ENCODE results near the gene GALNT2. TPM values are rescaled to one million over a fixed set of nuclear protein-coding genes. Genes with fewer than 3 reads are reported as not detected.

Gene GALNT2
- polyA plus RNA-seq, 1 of the 3 experiments (the other 2 are of a cell fraction): 118 TPM

DNA sequence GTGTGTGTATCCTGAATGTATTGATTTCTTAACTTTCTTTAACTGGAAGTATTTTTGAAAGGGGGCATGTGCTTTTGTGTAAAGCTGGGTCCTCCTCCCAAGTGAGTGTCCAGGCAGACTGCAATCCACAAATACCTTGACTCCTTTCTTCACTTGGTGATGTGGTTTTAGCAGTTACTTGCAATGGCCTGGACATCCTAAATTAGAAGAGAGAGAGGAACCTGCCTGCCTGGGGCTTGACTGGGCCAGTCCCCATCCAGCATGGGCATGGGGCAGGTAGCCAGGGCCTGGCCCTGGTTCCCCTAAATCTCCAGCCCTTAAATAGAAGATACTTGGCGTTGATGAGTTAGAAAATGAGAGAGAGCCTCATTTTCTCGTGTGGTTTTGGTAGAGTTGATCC, 199.4 kb downstream of the GALNT2 start:
- H4K20me1 ChIP-seq (ENCODE audit: insufficient read depth): no peaks in the 10 kb centered on the region
- H3K4me1 ChIP-seq (ENCODE audit: control insufficient read depth in 1 of 2, insufficient read depth in 2 of 2, low read depth in 1 of 2, low read length in 1 of 2): peaks cover 9 to 35% of the 10 kb centered on the region in 2 experiments; a peak in 3 of 4 replicates
- CTCF ChIA-PET: interaction anchor here (1.1 to 1.8 kb wide), 3 partner anchors 22 to 605 kb away, joined by 4 to 5 read pairs (median 5); no protein-coding TSS in a partner anchor
- POLR2A ChIA-PET: no interaction called here
- H3F3A ChIP-seq (replicated peaks; ENCODE audit: insufficient read depth): no peaks in the 10 kb centered on the region
- no peak overlapping the region for H2AFZ ChIP-seq (ENCODE audit: low read depth)
- TF ChIP-seq JUND (IDR thresholded peaks at IDR 0.05) (no peak), GABPA (IDR thresholded peaks at IDR 0.05; ENCODE audit: low read depth) (no peak), MEF2A (IDR thresholded peaks at IDR 0.05; ENCODE audit: borderline replicate concordance, low read depth) (no peak), RAD21 (IDR thresholded peaks at IDR 0.05; ENCODE audit: low read length) (no peak), MXI1 (IDR thresholded peaks at IDR 0.05; ENCODE audit: low read depth, low read length) (no peak), YY1 (IDR thresholded peaks at IDR 0.05; ENCODE audit: low read depth) (no peak), FOXM1 (IDR thresholded peaks at IDR 0.05; ENCODE audit: low read depth) (no peak), TAF1 (IDR thresholded peaks at IDR 0.05; ENCODE audit: borderline replicate concordance, low read depth, low read length) (no peak), SIN3A (IDR thresholded peaks at IDR 0.05; ENCODE audit: borderline replicate concordance, low read depth, low read length) (no peak), TCF12 (IDR thresholded peaks at IDR 0.05) (no peak), RXRA (IDR thresholded peaks at IDR 0.05; ENCODE audit: borderline replicate concordance, low read depth) (no peak)
- TF ChIP-seq, protein P1, sequence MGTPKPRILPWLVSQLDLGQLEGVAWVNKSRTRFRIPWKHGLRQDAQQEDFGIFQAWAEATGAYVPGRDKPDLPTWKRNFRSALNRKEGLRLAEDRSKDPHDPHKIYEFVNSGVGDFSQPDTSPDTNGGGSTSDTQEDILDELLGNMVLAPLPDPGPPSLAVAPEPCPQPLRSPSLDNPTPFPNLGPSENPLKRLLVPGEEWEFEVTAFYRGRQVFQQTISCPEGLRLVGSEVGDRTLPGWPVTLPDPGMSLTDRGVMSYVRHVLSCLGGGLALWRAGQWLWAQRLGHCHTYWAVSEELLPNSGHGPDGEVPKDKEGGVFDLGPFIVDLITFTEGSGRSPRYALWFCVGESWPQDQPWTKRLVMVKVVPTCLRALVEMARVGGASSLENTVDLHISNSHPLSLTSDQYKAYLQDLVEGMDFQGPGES (IDR thresholded peaks at IDR 0.05; ENCODE audit: low read depth, low read length): no peak
- TF ChIP-seq, protein P2, sequence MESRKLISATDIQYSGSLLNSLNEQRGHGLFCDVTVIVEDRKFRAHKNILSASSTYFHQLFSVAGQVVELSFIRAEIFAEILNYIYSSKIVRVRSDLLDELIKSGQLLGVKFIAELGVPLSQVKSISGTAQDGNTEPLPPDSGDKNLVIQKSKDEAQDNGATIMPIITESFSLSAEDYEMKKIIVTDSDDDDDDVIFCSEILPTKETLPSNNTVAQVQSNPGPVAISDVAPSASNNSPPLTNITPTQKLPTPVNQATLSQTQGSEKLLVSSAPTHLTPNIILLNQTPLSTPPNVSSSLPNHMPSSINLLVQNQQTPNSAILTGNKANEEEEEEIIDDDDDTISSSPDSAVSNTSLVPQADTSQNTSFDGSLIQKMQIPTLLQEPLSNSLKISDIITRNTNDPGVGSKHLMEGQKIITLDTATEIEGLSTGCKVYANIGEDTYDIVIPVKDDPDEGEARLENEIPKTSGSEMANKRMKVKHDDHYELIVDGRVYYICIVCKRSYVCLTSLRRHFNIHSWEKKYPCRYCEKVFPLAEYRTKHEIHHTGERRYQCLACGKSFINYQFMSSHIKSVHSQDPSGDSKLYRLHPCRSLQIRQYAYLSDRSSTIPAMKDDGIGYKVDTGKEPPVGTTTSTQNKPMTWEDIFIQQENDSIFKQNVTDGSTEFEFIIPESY (IDR thresholded peaks at IDR 0.05; ENCODE audit: borderline replicate concordance, low read depth): no peak
- TF ChIP-seq, protein P3, sequence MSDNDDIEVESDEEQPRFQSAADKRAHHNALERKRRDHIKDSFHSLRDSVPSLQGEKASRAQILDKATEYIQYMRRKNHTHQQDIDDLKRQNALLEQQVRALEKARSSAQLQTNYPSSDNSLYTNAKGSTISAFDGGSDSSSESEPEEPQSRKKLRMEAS (IDR thresholded peaks at IDR 0.05; ENCODE audit: low read depth): no peak
- TF ChIP-seq, protein P4, sequence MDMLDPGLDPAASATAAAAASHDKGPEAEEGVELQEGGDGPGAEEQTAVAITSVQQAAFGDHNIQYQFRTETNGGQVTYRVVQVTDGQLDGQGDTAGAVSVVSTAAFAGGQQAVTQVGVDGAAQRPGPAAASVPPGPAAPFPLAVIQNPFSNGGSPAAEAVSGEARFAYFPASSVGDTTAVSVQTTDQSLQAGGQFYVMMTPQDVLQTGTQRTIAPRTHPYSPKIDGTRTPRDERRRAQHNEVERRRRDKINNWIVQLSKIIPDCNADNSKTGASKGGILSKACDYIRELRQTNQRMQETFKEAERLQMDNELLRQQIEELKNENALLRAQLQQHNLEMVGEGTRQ (IDR thresholded peaks at IDR 0.05; ENCODE audit: borderline replicate concordance, low read depth, low read length): no peak
- no peak overlapping the region for H3K4me2 ChIP-seq
- H3K79me2 ChIP-seq (ENCODE audit: insufficient read depth): no peaks in the 10 kb centered on the region
- peaks cover 1 to 45% of the 10 kb centered on the region in 2 experiments for H3K36me3 ChIP-seq (replicated peaks in 1 of 2; ENCODE audit: control insufficient read depth in 1 of 2, insufficient read depth in 2 of 2, low read length in 1 of 2)
- H3K9me3 ChIP-seq: no peaks in the 10 kb centered on the region
- H3K9me2 ChIP-seq: no peaks in the 10 kb centered on the region
- no peak overlapping the region for H3K27ac ChIP-seq (ENCODE audit: low read depth in 2 of 2, low read length in 1 of 2)
- no peak overlapping the region for H3K4me3 ChIP-seq (ENCODE audit: low read depth in 2 of 2, low read length in 1 of 2)
- no peak overlapping the region for H3K9ac ChIP-seq
- H3K27me3 ChIP-seq (ENCODE audit: insufficient read depth): no peaks in the 10 kb centered on the region
- no peak for DNase-seq
- 56% methylated on average over 2 of the region's 2 CpGs for WGBS (ENCODE audit: low lambda C conversion rate)
